Neural cell (in vitro differentiated cells): Measurements from ENCODE around the gene USP17L11.
"Not testable (repeated sequence)": the region's sequence is repeated elsewhere in the genome, so short reads cannot be mapped to it uniquely, and the experiment has no call there.

Experiments
- EP300 ChIP-seq: fragments of 450-650 bp; conservative IDR thresholded peaks from 2 replicates; pipeline ENCODE4 v1.6.1; 2014; ENCODE audit warnings: antibody characterized with exemption, mild to moderate bottlenecking, moderate library complexity; ENCODE audit not compliant: poor library complexity, severe bottlenecking
- EZH2 ChIP-seq: fragments of 200-600, 300-800 bp; shearing (Covaris generic), sonication (generic); IDR thresholded peaks from 2 replicates; pipeline ENCODE4 v1.6.1; 2014; ENCODE audit warnings: antibody characterized with exemption, low read length, borderline replicate concordance, mild to moderate bottlenecking; ENCODE audit not compliant: insufficient read depth, poor library complexity, severe bottlenecking
- MXI1 ChIP-seq: fragments of 450-650 bp; conservative IDR thresholded peaks from 2 replicates; pipeline ENCODE4 v1.6.1; 2014; ENCODE audit warnings: antibody characterized with exemption, mild to moderate bottlenecking; ENCODE audit not compliant: poor library complexity, severe bottlenecking
- RAD21 ChIP-seq: fragments of 450-650 bp; conservative IDR thresholded peaks from 2 replicates; pipeline ENCODE4 v1.6.1; 2014; ENCODE audit warnings: antibody characterized with exemption, mild to moderate bottlenecking, moderate library complexity
- TAF1 ChIP-seq: IDR thresholded peaks from 2 replicates; pipeline ENCODE4 v1.6.1; 2012; ENCODE audit warnings: low read depth
- TF ChIP-seq, protein P1 (sequence below): fragments of 450-650 bp; IDR thresholded peaks from 2 replicates; pipeline ENCODE4 v1.5.1; 2014; ENCODE audit warnings: antibody characterized with exemption, mild to moderate bottlenecking, moderate library complexity; ENCODE audit not compliant: poor library complexity, severe bottlenecking
- TF ChIP-seq, protein P2 (sequence below): IDR thresholded peaks from 2 replicates; pipeline ENCODE4 v1.6.1; 2012; ENCODE audit warnings: borderline replicate concordance

DNA sequence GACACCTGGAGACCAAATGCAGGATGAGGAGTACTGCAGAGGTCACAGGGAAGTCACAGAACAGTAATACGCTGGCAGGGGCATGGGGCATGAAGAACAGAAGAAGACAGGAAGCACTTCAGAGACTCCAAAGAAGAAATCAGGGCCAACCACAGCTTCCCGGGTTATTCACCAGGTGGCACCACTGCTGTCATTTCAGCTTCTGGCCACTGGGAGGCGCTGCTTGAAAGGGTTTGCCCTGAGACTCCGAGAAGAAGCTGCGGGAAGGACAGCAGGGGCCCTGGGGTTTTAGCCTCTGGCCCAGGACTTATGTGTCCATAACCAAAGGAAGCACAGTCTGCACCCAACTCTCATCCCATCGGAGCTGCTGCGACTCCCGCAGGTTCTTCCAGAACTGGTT, 49.2 kb upstream of the USP17L11 start:
- TF ChIP-seq, protein P1, sequence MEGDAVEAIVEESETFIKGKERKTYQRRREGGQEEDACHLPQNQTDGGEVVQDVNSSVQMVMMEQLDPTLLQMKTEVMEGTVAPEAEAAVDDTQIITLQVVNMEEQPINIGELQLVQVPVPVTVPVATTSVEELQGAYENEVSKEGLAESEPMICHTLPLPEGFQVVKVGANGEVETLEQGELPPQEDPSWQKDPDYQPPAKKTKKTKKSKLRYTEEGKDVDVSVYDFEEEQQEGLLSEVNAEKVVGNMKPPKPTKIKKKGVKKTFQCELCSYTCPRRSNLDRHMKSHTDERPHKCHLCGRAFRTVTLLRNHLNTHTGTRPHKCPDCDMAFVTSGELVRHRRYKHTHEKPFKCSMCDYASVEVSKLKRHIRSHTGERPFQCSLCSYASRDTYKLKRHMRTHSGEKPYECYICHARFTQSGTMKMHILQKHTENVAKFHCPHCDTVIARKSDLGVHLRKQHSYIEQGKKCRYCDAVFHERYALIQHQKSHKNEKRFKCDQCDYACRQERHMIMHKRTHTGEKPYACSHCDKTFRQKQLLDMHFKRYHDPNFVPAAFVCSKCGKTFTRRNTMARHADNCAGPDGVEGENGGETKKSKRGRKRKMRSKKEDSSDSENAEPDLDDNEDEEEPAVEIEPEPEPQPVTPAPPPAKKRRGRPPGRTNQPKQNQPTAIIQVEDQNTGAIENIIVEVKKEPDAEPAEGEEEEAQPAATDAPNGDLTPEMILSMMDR: not testable (repeated sequence)
- not testable (repeated sequence) for TF ChIP-seq EP300, MXI1, TAF1, EZH2, RAD21
- TF ChIP-seq, protein P2, sequence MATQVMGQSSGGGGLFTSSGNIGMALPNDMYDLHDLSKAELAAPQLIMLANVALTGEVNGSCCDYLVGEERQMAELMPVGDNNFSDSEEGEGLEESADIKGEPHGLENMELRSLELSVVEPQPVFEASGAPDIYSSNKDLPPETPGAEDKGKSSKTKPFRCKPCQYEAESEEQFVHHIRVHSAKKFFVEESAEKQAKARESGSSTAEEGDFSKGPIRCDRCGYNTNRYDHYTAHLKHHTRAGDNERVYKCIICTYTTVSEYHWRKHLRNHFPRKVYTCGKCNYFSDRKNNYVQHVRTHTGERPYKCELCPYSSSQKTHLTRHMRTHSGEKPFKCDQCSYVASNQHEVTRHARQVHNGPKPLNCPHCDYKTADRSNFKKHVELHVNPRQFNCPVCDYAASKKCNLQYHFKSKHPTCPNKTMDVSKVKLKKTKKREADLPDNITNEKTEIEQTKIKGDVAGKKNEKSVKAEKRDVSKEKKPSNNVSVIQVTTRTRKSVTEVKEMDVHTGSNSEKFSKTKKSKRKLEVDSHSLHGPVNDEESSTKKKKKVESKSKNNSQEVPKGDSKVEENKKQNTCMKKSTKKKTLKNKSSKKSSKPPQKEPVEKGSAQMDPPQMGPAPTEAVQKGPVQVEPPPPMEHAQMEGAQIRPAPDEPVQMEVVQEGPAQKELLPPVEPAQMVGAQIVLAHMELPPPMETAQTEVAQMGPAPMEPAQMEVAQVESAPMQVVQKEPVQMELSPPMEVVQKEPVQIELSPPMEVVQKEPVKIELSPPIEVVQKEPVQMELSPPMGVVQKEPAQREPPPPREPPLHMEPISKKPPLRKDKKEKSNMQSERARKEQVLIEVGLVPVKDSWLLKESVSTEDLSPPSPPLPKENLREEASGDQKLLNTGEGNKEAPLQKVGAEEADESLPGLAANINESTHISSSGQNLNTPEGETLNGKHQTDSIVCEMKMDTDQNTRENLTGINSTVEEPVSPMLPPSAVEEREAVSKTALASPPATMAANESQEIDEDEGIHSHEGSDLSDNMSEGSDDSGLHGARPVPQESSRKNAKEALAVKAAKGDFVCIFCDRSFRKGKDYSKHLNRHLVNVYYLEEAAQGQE: not testable (repeated sequence)
